ENCODE results near the gene BCAP31. TPM values are rescaled to one million over a fixed set of nuclear protein-coding genes. Genes with fewer than 3 reads are reported as not detected.

The BCAP31 gene
- total and polyA plus RNA-seq, 10 donors, result 77.3 to 173 (median 134) TPM

GRCh38 chrX:153714256-153714655 lies 9.9 kb downstream of the BCAP31 start:
- peaks cover 0 to 100% (median 39%) of the 10 kb centered on the region in 6 donors for H3K36me3 ChIP-seq
- H3K4me3 ChIP-seq, result no peak overlapping the region
- H3K9me3 ChIP-seq, result no peaks in the 10 kb centered on the region
- 82 to 94% (median 89%) methylated on average over 3 of the region's 3 CpGs for WGBS, 5 donors
- intact Hi-C loops (cut with DNase I; ENCODE audit: low total_unique reads), result no loop called here
- H3K27me3 ChIP-seq (replicated peaks in 1 of 7), result no peaks in the 10 kb centered on the region
- H3K4me1 ChIP-seq, result no peaks in the 10 kb centered on the region
- TF ChIP-seq POLR2A (IDR thresholded peaks at IDR 0.05) (no peak), POLR2AphosphoS5 (IDR thresholded peaks at IDR 0.05) (no peak), CTCF (IDR thresholded peaks at IDR 0.05 in 8 of 11, conservative IDR thresholded peaks at IDR 0.05 in 3 of 11) (no peak)
- DNase-seq, result no peak
- H3K27ac ChIP-seq, result no peak overlapping the region

- WGBS, 5 donors, result 83 to 95% (median 92%) methylated on average over 18 to 27 of the region's 27 CpGs
- Histone ChIP-seq H3K4me3 (no peak overlapping the region), H3K27ac (no peak overlapping the region), H3K4me1 (peaks cover 0 to 6% (median 0%) of the 10 kb centered on the region in 6 donors), H3K36me3 (peaks cover 0 to 89% (median 17%) of the 10 kb centered on the region in 6 donors), H3K9me3 (no peaks in the 10 kb centered on the region), H3K27me3 (replicated peaks in 1 of 7) (peaks cover 0 to 6% (median 0%) of the 10 kb centered on the region in 7 donors)
- intact Hi-C loops (cut with DNase I; ENCODE audit: low total_unique reads), result no loop called here
- TF ChIP-seq CTCF (IDR thresholded peaks at IDR 0.05 in 8 of 11, conservative IDR thresholded peaks at IDR 0.05 in 3 of 11) (no peak), POLR2AphosphoS5 (IDR thresholded peaks at IDR 0.05) (peak in 1 of 3 donors; percentile 15), POLR2A (IDR thresholded peaks at IDR 0.05) (no peak)
- no peak for DNase-seq
Observed at GRCh38 chrX:153709726-153710674, 14.2 kb downstream of the BCAP31 start.

GRCh38 chrX:153708415-153708814 lies 15.8 kb downstream of the BCAP31 start:
- H3K27ac ChIP-seq, result no peak overlapping the region
- H3K4me3 ChIP-seq, result no peak overlapping the region
- WGBS, 5 donors, result 21 to 43% (median 42%) methylated on average over 13 of the region's 13 CpGs
- peaks cover 0 to 6% (median 0%) of the 10 kb centered on the region in 6 donors for H3K4me1 ChIP-seq
- intact Hi-C loops (cut with DNase I; ENCODE audit: low total_unique reads), result no loop called here
- DNase-seq, result peak; percentile 81
- H3K36me3 ChIP-seq, result peaks cover 0 to 89% (median 9%) of the 10 kb centered on the region in 6 donors
- peaks cover 0 to 6% (median 0%) of the 10 kb centered on the region in 7 donors for H3K27me3 ChIP-seq (replicated peaks in 1 of 7)
- TF ChIP-seq CTCF (IDR thresholded peaks at IDR 0.05 in 8 of 11, conservative IDR thresholded peaks at IDR 0.05 in 3 of 11), result peak in 10 of 11 experiments; percentile 16 to 66 (median 46)
- TF ChIP-seq POLR2A (IDR thresholded peaks at IDR 0.05), result no peak
- TF ChIP-seq POLR2AphosphoS5 (IDR thresholded peaks at IDR 0.05), result no peak
- no peaks in the 10 kb centered on the region for H3K9me3 ChIP-seq

GRCh38 chrX:153707406-153707805 lies 16.8 kb downstream of the BCAP31 start:
- no peak for DNase-seq
- peaks cover 0 to 89% (median 16%) of the 10 kb centered on the region in 6 donors for H3K36me3 ChIP-seq
- peaks cover 0 to 6% (median 0%) of the 10 kb centered on the region in 7 donors for H3K27me3 ChIP-seq (replicated peaks in 1 of 7)
- H3K27ac ChIP-seq, result no peak overlapping the region
- intact Hi-C loops (cut with DNase I; ENCODE audit: low total_unique reads), result no loop called here
- H3K4me3 ChIP-seq, result no peak overlapping the region
- H3K4me1 ChIP-seq, result peaks cover 0 to 6% (median 0%) of the 10 kb centered on the region in 6 donors
- whole genome bisulfite sequencing, 5 donors, result 87 to 98% (median 91%) methylated on average over 5 to 6 of the region's 6 CpGs
- H3K9me3 ChIP-seq, result no peaks in the 10 kb centered on the region
- TF ChIP-seq POLR2AphosphoS5 (IDR thresholded peaks at IDR 0.05) (no peak), CTCF (IDR thresholded peaks at IDR 0.05 in 8 of 11, conservative IDR thresholded peaks at IDR 0.05 in 3 of 11) (no peak), POLR2A (IDR thresholded peaks at IDR 0.05) (no peak)
